H1 (cell line): ENCODE results near the gene CERS1. TPM values are rescaled to one million over a fixed set of nuclear protein-coding genes. Genes with fewer than 3 reads are reported as not detected.

Experiments
- RAD21 ChIP-seq, 2 experiments: IDR thresholded peaks in 1 of 2; conservative IDR thresholded peaks in 1 of 2; 2 replicates each; pipeline ENCODE4 v1.6.1; 2011; ENCODE audit warnings: low read depth in 2 of 2, low read length in 2 of 2, improper control_type of control experiment in 1 of 2, inconsistent platforms in 1 of 2, mild to moderate bottlenecking in 1 of 2, moderate library complexity in 1 of 2
- polyA plus RNA-seq, 7 experiments: library from polyadenylated mRNA; depleted of rRNA in 3 of 7; stranded (reverse) in 5 of 7; unstranded in 2 of 7; fragments of >200 nt in 5 of 7; fragments of 200-250 nt in 2 of 7; gene quantifications; 1 replicate in 5 of 7; 2 replicates in 1 of 7; 4 replicates in 1 of 7; pipeline versions ENCODE4 v1.2.1 to v1.2.3, GENCODE V29; 2011 to 2013; ENCODE audit warnings: missing spikeins in 2 of 7, mixed read lengths in 2 of 7
- total RNA-seq: library from RNA; stranded (reverse); fragmentation: NEBNext Ultra II Directional; extraction: Animal tissue kit (Norgen Biotek cat#: 25700); gene quantifications from 2 replicates; pipeline ENCODE4 v1.2.1, GENCODE V29; 2021

The CERS1 gene
- total and polyA plus RNA-seq, 2 of the 8 experiments (the other 6 are each of a cell fraction or from before 2014, with no cell fraction given) = 18.6 to 51.0 TPM

GRCh38 chr19:18881491-18881890, 14.5 kb downstream of the CERS1 start (continued):
- no peak for TF ChIP-seq RAD21 (IDR thresholded peaks at IDR 0.05 in 1 of 2, conservative IDR thresholded peaks at IDR 0.05 in 1 of 2; ENCODE audit: low read depth in 2 of 2, low read length in 2 of 2)
- TF ChIP-seq, all 59 proteins: peak for 0
